SK-MEL-5 (cell line): ENCODE data around the gene PRRT1. TPM values are rescaled to one million over a fixed set of nuclear protein-coding genes. Genes with fewer than 3 reads are reported as not detected.
"Not testable (repeated sequence)": the region's sequence is repeated elsewhere in the genome, so short reads cannot be mapped to it uniquely, and the experiment has no call there.

ENCODE experiments used
- DNase-seq: peaks from one replicate; pipeline ENCODE4 v3.0.0-alpha.2; 2016; ENCODE audit warnings: low read depth, low spot score
- in situ Hi-C: cut with HindIII; loops from 2 replicates; pipeline ENCODE4 v1.10.0; 2016; ENCODE audit warnings: low sequenced_read_pairs, high pct_unique_total_duplicates, low pct_unique_long_range_greater_than_20kb
- total RNA-seq: library from RNA; depleted of rRNA; stranded (reverse); fragments of >200 nt; shearing (Covaris generic); gene quantifications from 2 replicates; pipeline ENCODE4 v1.2.3, GENCODE V29; 2014

Gene PRRT1
- total RNA-seq, 1 experiment from 2014 or later: 0.16 TPM

GRCh38 chr6:32163559-32164258, 12.0 kb upstream of the PRRT1 start:
- DNase-seq: peak; percentile 91
- in situ Hi-C loops: no loop called here

- no peak for DNase-seq
- in situ Hi-C loops: no loop called here
Observed at GRCh38 chr6:32158052-32158451, 6.3 kb upstream of the PRRT1 start.

- DNase-seq: no peak
- in situ Hi-C loops: no loop called here
Observed at GRCh38 chr6:32156891-32157290, 5.2 kb upstream of the PRRT1 start.

- peak; percentile 64 for DNase-seq
- in situ Hi-C loops: no loop called here
Observed at GRCh38 chr6:32154514-32155161, 2.9 kb upstream of the PRRT1 start.

GRCh38 chr6:32153564-32154513, 2.1 kb upstream of the PRRT1 start, which contains the start of gene PPT2:
PPT2 (plus strand) TSS chr6:32154141; CDS start chr6:32154595, 454 bp downstream.
- in situ Hi-C loops: no loop called here
- peak; percentile 93 for DNase-seq

GRCh38 chr6:32152769-32153563, 1.2 kb upstream of the PRRT1 start:
- in situ Hi-C loops: no loop called here
- DNase-seq: no peak

- no peak for DNase-seq
- in situ Hi-C loops: no loop called here
Observed at GRCh38 chr6:32151181-32151862, 417 bp downstream of the PRRT1 start.

- in situ Hi-C loops: no loop called here
- no peak for DNase-seq
Observed at GRCh38 chr6:32149932-32150870, 1.5 kb downstream of the PRRT1 start.

GRCh38 chr6:32149092-32149755, 2.5 kb downstream of the PRRT1 start:
- DNase-seq: no peak
- in situ Hi-C loops: no loop called here

- in situ Hi-C loops: no loop called here
- no peak for DNase-seq
Observed at GRCh38 chr6:32148289-32149091, 3.2 kb downstream of the PRRT1 start.

- in situ Hi-C loops: no loop called here
Observed at GRCh38 chr6:32147401-32148132, 4.2 kb downstream of the PRRT1 start.

GRCh38 chr6:32146687-32147086, 5.1 kb downstream of the PRRT1 start:
- in situ Hi-C loops: no loop called here
- no peak for DNase-seq

More at GRCh38 chr6:32147401-32148132, 4.2 kb downstream of the PRRT1 start:
- DNase-seq: no peak

GRCh38 chr6:32146287-32146686, 5.5 kb downstream of the PRRT1 start:
- no peak for DNase-seq
- in situ Hi-C loops: no loop called here

GRCh38 chr6:32144238-32144637, 7.5 kb downstream of the PRRT1 start:
- DNase-seq, in situ Hi-C loops: not testable (repeated sequence)
